OCI-LY7 (cell line): ENCODE measurements around the gene CEACAM20. TPM values are rescaled to one million over a fixed set of nuclear protein-coding genes. Genes with fewer than 3 reads are reported as not detected.

ENCODE experiments used
- BruUV-seq: library from RNA; stranded (reverse); fragments of 400-500 nt; replicated peaks from 2 replicates; lab custom pipeline; 2021; lab: Mats Ljungman, UMichigan
- CTCF ChIA-PET: fragments of 300-600 bp; sonication (Branson Sonifier 250); formaldehyde crosslinking; loops from one replicate; lab custom pipeline; 2022; ENCODE audit warnings: antibody characterized with exemption; ENCODE audit not compliant: unreplicated experiment; lab: Charles Lee
- POLR2A ChIA-PET: fragments of 300-600 bp; sonication (Branson Sonifier 250); formaldehyde crosslinking; loops from one replicate; lab custom pipeline; 2022; ENCODE audit warnings: antibody characterized with exemption; lab: Charles Lee
- DNase-seq: peaks from one replicate; pipeline ENCODE4 v3.0.0-alpha.2; 2015; ENCODE audit warnings: low spot score
- H2AFZ ChIP-seq: fragments of 200-600 bp; sonication (generic), shearing (Covaris generic); 2 replicates; pipeline ENCODE4 v1.6.1; 2014; ENCODE audit warnings: mild to moderate bottlenecking, antibody characterized with exemption, low read length, moderate library complexity
- H3K27ac ChIP-seq: fragments of 200-600 bp; sonication (generic); 2 replicates; pipeline ENCODE4 v1.5.1; 2014; ENCODE audit warnings: mixed run types, low read depth, mild to moderate bottlenecking, moderate library complexity, low read length, inconsistent platforms; ENCODE audit not compliant: poor library complexity, severe bottlenecking
- H3K36me3 ChIP-seq: fragments of 200-600 bp; sonication (generic); 2 replicates; pipeline ENCODE4 v1.6.1; 2014; ENCODE audit warnings: mild to moderate bottlenecking, antibody characterized with exemption, low read length, moderate library complexity, mixed read lengths; ENCODE audit not compliant: insufficient read depth
- H3K4me1 ChIP-seq: fragments of 200-600 bp; sonication (generic); 2 replicates; pipeline ENCODE4 v1.5.1; 2014; ENCODE audit warnings: mild to moderate bottlenecking, low read length; ENCODE audit not compliant: insufficient read depth, poor library complexity, severe bottlenecking
- H3K4me2 ChIP-seq: fragments of 200-600 bp; sonication (generic); 2 replicates; pipeline ENCODE4 v1.6.1; 2014; ENCODE audit warnings: mild to moderate bottlenecking, low read length
- H3K4me3 ChIP-seq: fragments of 200-600 bp; sonication (generic); 2 replicates; pipeline ENCODE4 v1.5.1; 2014; ENCODE audit warnings: mild to moderate bottlenecking, low read depth, low read length; ENCODE audit not compliant: poor library complexity, severe bottlenecking
- H3K79me2 ChIP-seq: fragments of 200-600 bp; sonication (generic); 2 replicates; pipeline ENCODE4 v1.6.1; 2016; ENCODE audit warnings: low read depth, mild to moderate bottlenecking, low read length, moderate library complexity, mixed read lengths; ENCODE audit not compliant: insufficient read depth
- H3K9me2 ChIP-seq: fragments of 200-600 bp; sonication (generic); 2 replicates; pipeline ENCODE4 v1.6.1; 2016; ENCODE audit warnings: mild to moderate bottlenecking, low read length, mixed read lengths; ENCODE audit not compliant: insufficient read depth
- H3K9me3 ChIP-seq: fragments of 200-600 bp; sonication (generic); 2 replicates; pipeline ENCODE4 v1.6.1; 2014; ENCODE audit warnings: mild to moderate bottlenecking, mixed run types, low read length, mixed read lengths
- H4K20me1 ChIP-seq: fragments of 200-600 bp; sonication (generic); 2 replicates; pipeline ENCODE4 v1.6.1; 2014; ENCODE audit warnings: mild to moderate bottlenecking, antibody characterized with exemption, low read length, moderate library complexity, mixed read lengths; ENCODE audit not compliant: insufficient read depth
- CTCF ChIP-seq: fragments of 200-600 bp; sonication (generic); conservative IDR thresholded peaks from 2 replicates; pipeline ENCODE4 v1.5.1; 2014; ENCODE audit warnings: mild to moderate bottlenecking, antibody characterized with exemption, low read length, moderate library complexity, mixed read lengths
- EZH2phosphoT487 ChIP-seq: fragments of 200-600 bp; sonication (generic); IDR thresholded peaks from 2 replicates; pipeline ENCODE4 v1.6.1; 2018; ENCODE audit warnings: low read depth, borderline replicate concordance, mild to moderate bottlenecking, mixed run types, antibody characterized with exemption, low read length, moderate library complexity, mixed read lengths
- intact Hi-C: fragments of 100-400 bp; cut with micrococcal nuclease; formaldehyde crosslinking; loops from one replicate; pipeline ENCODE4 v1.10.0; 2022; ENCODE audit not compliant: unreplicated experiment
- total RNA-seq, 2 experiments: library from RNA; depleted of rRNA in 1 of 2; stranded (reverse); fragments of >200 nt in 1 of 2; shearing (Covaris generic) in 1 of 2; gene quantifications; 2 replicates each; pipeline ENCODE4 v1.2.3, GENCODE V29; 2014 to 2022

CEACAM20 gene
- total RNA-seq, 2 experiments from 2014 or later = not detected

- Histone ChIP-seq H3K79me2 (peaks cover 19% of the 10 kb centered on the region), H3K9me3 (peaks cover 38% of the 10 kb centered on the region), H3K9me2 (no peaks in the 10 kb centered on the region), H3K27ac (peak overlapping the region; percentile 52), H3K36me3 (peaks cover 48% of the 10 kb centered on the region), H4K20me1 (no peaks in the 10 kb centered on the region), H2AFZ (peak overlapping the region; percentile 73; the same call in 1 of the 2 replicates), H3K4me3 (peak overlapping the region; percentile 86), H3K4me1 (peaks cover 9% of the 10 kb centered on the region), H3K4me2 (peak overlapping the region; percentile 76)
- POLR2A ChIA-PET = no interaction called here
- CTCF ChIA-PET = no interaction called here
- no peak for DNase-seq
- intact Hi-C loops = no loop called here
- BruUV-seq = no TSS peak
- peak; percentile 53 for TF ChIP-seq CTCF
- TF ChIP-seq EZH2phosphoT487 = no peak
Measured at GRCh38 chr19:44499559-44499958, 29.9 kb downstream of the CEACAM20 start.

- Histone ChIP-seq H3K79me2 (peaks cover 19% of the 10 kb centered on the region), H3K4me1 (peaks cover 9% of the 10 kb centered on the region), H4K20me1 (no peaks in the 10 kb centered on the region), H3K9me2 (no peaks in the 10 kb centered on the region), H3K9me3 (peaks cover 41% of the 10 kb centered on the region), H2AFZ (no peak overlapping the region), H3K36me3 (peaks cover 54% of the 10 kb centered on the region), H3K4me3 (peak overlapping the region; percentile 86), H3K4me2 (peak overlapping the region; percentile 76), H3K27ac (no peak overlapping the region)
- no TSS peak for BruUV-seq
- no peak for DNase-seq
- TF ChIP-seq CTCF = no peak
- TF ChIP-seq EZH2phosphoT487 = no peak
- ChIA-PET CTCF (no interaction called here), POLR2A (no interaction called here)
- intact Hi-C loops = no loop called here
Measured at GRCh38 chr19:44498988-44499387, 30.5 kb downstream of the CEACAM20 start.

- H3K4me1 ChIP-seq = peaks cover 9% of the 10 kb centered on the region
- H4K20me1 ChIP-seq = no peaks in the 10 kb centered on the region
- H3K36me3 ChIP-seq = peaks cover 76% of the 10 kb centered on the region
- no peak overlapping the region for H3K4me3 ChIP-seq
- ChIA-PET CTCF (no interaction called here), POLR2A (no interaction called here)
- H3K79me2 ChIP-seq = peaks cover 19% of the 10 kb centered on the region
- peaks cover 41% of the 10 kb centered on the region for H3K9me3 ChIP-seq
- intact Hi-C loops = no loop called here
- H3K9me2 ChIP-seq = no peaks in the 10 kb centered on the region
- H2AFZ ChIP-seq = no peak overlapping the region
- no TSS peak for BruUV-seq
- H3K4me2 ChIP-seq = no peak overlapping the region
- TF ChIP-seq CTCF = no peak
- TF ChIP-seq EZH2phosphoT487 = no peak
- no peak overlapping the region for H3K27ac ChIP-seq
- no peak for DNase-seq
Measured at GRCh38 chr19:44496711-44497110, 32.8 kb downstream of the CEACAM20 start.
